ENCODE data around the gene CDKN1C.

DNA sequence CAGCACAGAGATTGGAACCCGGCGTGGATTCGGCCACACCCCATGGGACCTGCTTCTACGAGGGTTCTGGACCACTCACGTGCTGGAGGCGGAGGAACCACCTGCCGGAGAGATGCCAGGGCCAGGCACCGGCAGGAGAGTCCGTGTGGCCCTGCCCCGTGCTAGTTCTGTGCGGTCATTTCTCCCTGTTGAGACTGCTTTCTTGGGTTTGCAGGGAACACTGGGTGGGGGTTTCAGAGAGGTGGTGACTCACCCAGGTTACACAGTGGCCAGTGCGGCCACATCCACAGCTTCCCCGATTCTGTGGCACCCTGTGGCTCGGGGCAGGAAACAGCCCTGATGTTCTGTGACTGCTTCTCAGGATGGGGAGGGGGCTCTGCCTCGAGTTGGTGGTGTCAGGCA, 47.3 kb upstream of the CDKN1C start:
- TF ChIP-seq, protein P1, sequence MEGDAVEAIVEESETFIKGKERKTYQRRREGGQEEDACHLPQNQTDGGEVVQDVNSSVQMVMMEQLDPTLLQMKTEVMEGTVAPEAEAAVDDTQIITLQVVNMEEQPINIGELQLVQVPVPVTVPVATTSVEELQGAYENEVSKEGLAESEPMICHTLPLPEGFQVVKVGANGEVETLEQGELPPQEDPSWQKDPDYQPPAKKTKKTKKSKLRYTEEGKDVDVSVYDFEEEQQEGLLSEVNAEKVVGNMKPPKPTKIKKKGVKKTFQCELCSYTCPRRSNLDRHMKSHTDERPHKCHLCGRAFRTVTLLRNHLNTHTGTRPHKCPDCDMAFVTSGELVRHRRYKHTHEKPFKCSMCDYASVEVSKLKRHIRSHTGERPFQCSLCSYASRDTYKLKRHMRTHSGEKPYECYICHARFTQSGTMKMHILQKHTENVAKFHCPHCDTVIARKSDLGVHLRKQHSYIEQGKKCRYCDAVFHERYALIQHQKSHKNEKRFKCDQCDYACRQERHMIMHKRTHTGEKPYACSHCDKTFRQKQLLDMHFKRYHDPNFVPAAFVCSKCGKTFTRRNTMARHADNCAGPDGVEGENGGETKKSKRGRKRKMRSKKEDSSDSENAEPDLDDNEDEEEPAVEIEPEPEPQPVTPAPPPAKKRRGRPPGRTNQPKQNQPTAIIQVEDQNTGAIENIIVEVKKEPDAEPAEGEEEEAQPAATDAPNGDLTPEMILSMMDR (IDR thresholded peaks at IDR 0.05; ENCODE audit: low read depth, low read length), result no peak
- TF ChIP-seq POLR2A (IDR thresholded peaks at IDR 0.05; ENCODE audit: extremely low read depth, insufficient read length) (no peak), MYC (IDR thresholded peaks at IDR 0.05; ENCODE audit: low read depth, low read length) (no peak)
